ENCODE results near the gene MYBPC2. TPM values are rescaled to one million over a fixed set of nuclear protein-coding genes. Genes with fewer than 3 reads are reported as not detected.

The MYBPC2 gene
- total RNA-seq, 2 experiments from 2014 or later: 0.28 to 0.33 TPM

DNA sequence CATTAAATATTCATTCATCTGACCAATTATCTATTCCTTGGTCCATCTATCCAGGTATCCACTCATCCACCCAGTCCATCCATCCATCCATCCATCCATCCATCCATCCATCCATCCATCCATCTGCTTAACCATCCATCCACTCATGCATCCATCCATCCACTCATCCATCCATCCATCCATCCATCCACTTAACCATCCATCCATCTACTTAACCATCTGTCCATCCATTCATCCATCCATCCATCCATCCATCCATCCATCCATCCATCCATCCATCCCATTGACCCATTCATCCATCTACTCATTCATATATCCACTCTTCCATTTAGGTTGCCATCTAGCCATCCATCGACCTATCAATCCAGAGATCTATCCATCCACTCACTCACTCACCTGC is 11.4 kb downstream of the MYBPC2 start:
- ChIA-PET POLR2A (no interaction called here), CTCF (no interaction called here)

DNA sequence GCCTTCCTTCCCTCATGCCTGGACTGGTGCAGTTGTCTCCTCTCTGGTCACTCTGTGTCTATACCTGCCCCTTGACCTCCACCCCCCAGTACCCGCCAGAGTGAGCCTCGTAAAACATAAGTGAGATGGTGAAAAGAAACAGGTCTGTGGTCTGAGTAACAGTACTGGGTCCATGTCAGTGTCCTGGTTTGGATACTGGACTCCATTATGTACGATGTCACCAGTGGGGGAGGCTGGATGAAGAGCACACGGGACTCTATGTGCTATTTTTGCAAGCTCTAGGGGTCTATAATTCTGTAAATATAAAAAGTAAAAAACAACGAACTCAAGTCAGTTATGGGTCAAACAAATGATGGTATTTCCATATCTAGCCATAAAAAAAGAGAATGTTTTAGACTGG is 14.4 kb downstream of the MYBPC2 start:
- no peak for DNase-seq
- ChIA-PET CTCF (no interaction called here), POLR2A (no interaction called here)
- Mint-ChIP-seq H3K27me3 (no peaks in the 10 kb centered on the region), H3K4me3 (no peak overlapping the region), H3K36me3 (ENCODE audit: low read depth) (no peaks in the 10 kb centered on the region), H3K4me1 (no peaks in the 10 kb centered on the region), H3K9me3 (no peaks in the 10 kb centered on the region), H3K27ac (no peak overlapping the region)

More for the DNA sequence above, 11.4 kb downstream of the MYBPC2 start:
- H3K4me1 Mint-ChIP-seq: no peaks in the 10 kb centered on the region
- H3K9me3 Mint-ChIP-seq: no peaks in the 10 kb centered on the region
- H3K36me3 Mint-ChIP-seq (ENCODE audit: low read depth): no peaks in the 10 kb centered on the region
- H3K27ac Mint-ChIP-seq: no peak overlapping the region
- no peak for DNase-seq
- H3K4me3 Mint-ChIP-seq: no peak overlapping the region
- peaks cover 3% of the 10 kb centered on the region for H3K27me3 Mint-ChIP-seq

DNA sequence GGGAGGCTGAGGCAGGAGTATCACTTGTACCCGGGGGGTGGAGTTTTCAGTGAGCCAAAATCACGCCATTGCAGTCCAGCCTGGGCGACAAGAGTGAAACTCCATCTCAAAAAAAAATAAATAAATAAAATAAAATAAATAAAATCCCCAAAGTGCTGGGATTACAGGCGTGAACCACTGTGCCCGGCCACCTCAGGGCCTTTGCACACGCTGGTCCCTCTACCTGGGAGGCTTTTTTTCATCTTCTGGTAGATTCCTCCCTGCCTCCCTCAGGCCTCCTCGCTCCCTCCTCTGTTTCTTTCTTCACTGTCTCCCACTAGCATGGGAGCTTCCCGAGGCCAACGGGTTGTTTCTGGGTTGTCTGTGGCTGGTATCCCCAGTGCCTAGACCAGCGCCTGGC is 15.1 kb downstream of the MYBPC2 start:
- Mint-ChIP-seq H3K9me3 (no peaks in the 10 kb centered on the region), H3K27me3 (peaks cover under 1% of the 10 kb centered on the region), H3K4me3 (no peak overlapping the region), H3K36me3 (ENCODE audit: low read depth) (no peaks in the 10 kb centered on the region), H3K27ac (no peak overlapping the region), H3K4me1 (no peaks in the 10 kb centered on the region)
- ChIA-PET CTCF (interaction anchor here (1.4 kb wide), 1 partner anchor 13 kb away, joined by 4 read pairs; no protein-coding TSS in a partner anchor), POLR2A (no interaction called here)
- no peak for DNase-seq

- Mint-ChIP-seq H3K9me3 (no peaks in the 10 kb centered on the region), H3K27me3 (peaks cover 2% of the 10 kb centered on the region), H3K27ac (no peak overlapping the region), H3K4me3 (no peak overlapping the region), H3K36me3 (ENCODE audit: low read depth) (no peaks in the 10 kb centered on the region), H3K4me1 (no peaks in the 10 kb centered on the region)
- CTCF ChIA-PET: no interaction called here
- POLR2A ChIA-PET: no interaction called here
- DNase-seq: no peak
Observed at GRCh38 chr19:50449236-50449899, 16.7 kb downstream of the MYBPC2 start.

DNA sequence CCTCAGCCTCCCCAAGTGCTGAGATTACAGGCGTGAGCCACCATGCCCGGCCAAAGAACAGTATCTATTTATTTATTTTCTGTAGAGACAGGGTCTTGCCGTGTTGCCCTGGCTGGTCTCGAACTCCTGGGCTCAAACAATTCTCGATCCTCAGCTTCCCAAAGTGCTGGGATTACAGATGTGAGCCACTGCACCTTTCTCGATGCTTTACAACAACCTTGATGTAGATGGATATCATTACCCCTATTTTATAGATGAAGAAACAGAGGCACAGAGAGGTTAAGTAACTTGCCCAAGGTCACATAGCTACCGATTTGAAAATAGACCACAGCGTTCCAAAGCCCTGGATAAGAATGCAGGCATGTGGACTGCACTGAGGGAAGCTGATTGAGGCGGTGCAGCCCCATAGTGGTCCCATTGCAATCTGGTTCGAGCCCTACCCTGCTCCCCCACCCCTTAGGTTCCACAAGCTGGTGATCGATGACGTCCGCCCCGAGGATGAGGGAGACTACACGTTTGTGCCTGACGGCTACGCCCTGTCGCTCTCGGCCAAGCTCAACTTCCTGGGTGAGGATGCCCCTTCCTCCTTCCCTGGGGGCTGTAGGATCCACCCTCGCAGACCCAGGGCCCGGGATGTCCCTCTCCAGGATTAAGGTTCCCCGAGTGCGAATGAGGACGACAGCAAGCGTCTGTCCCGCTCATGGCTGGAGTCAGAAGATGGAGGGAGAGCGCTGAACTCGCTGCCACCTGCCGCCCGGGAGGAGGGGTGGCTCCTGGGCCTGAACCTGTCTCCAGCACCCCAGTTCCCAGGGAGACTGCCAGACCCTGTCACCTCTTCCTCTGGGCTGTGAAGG is 17.9 kb downstream of the MYBPC2 start:
- Mint-ChIP-seq H3K27me3 (peaks cover 2% of the 10 kb centered on the region), H3K36me3 (ENCODE audit: low read depth) (no peaks in the 10 kb centered on the region), H3K4me1 (no peaks in the 10 kb centered on the region), H3K4me3 (no peak overlapping the region), H3K9me3 (no peaks in the 10 kb centered on the region), H3K27ac (no peak overlapping the region)
- ChIA-PET CTCF (interaction anchor here (0.8 to 1.0 kb wide), 2 partner anchors 10 to 106 kb away, joined by 3 read pairs; no protein-coding TSS in a partner anchor), POLR2A (no interaction called here)
- DNase-seq: no peak

DNA sequence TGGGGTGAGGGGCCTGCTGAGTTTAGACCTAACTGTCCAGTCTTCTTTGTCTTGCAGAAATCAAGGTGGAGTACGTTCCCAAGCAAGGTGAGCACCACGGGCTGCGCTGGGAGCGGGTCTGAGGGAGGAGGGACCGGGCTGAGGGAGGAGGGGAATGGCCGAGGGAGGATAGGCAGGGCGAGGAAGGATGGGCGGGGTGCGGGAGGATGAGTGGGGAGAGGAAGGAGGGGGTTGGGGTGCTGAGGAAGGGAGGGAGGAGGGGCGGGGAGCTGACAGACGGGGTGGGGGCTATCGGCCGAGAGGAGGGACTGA is 18.5 kb downstream of the MYBPC2 start:
- no peaks in the 10 kb centered on the region for H3K36me3 Mint-ChIP-seq (ENCODE audit: low read depth)
- CTCF ChIA-PET: interaction anchor here (1.0 kb wide), 1 partner anchor 10 kb away, joined by 3 read pairs; no protein-coding TSS in a partner anchor
- H3K4me1 Mint-ChIP-seq: no peaks in the 10 kb centered on the region
- no peak overlapping the region for H3K27ac Mint-ChIP-seq
- no peak for DNase-seq
- H3K27me3 Mint-ChIP-seq: peaks cover 2% of the 10 kb centered on the region
- H3K4me3 Mint-ChIP-seq: no peak overlapping the region
- POLR2A ChIA-PET: no interaction called here
- H3K9me3 Mint-ChIP-seq: no peaks in the 10 kb centered on the region

- POLR2A ChIA-PET: no interaction called here
- DNase-seq: no peak
- CTCF ChIA-PET: no interaction called here
Observed at GRCh38 chr19:50453243-50453642, 20.6 kb downstream of the MYBPC2 start.

GRCh38 chr19:50455992-50456391 is 23.3 kb downstream of the MYBPC2 start:
- peaks cover 15% of the 10 kb centered on the region for H3K27me3 Mint-ChIP-seq
- no peaks in the 10 kb centered on the region for H3K9me3 Mint-ChIP-seq
- ChIA-PET CTCF (no interaction called here), POLR2A (no interaction called here)
- H3K4me3 Mint-ChIP-seq: no peak overlapping the region
- no peak for DNase-seq
- peaks cover 11% of the 10 kb centered on the region for H3K4me1 Mint-ChIP-seq
- no peak overlapping the region for H3K27ac Mint-ChIP-seq
- H3K36me3 Mint-ChIP-seq (ENCODE audit: low read depth): no peaks in the 10 kb centered on the region

More at GRCh38 chr19:50453243-50453642, 20.6 kb downstream of the MYBPC2 start:
- Mint-ChIP-seq H3K27ac (no peak overlapping the region), H3K4me1 (no peaks in the 10 kb centered on the region), H3K9me3 (no peaks in the 10 kb centered on the region), H3K27me3 (peaks cover 11% of the 10 kb centered on the region), H3K36me3 (ENCODE audit: low read depth) (no peaks in the 10 kb centered on the region), H3K4me3 (no peak overlapping the region)

GRCh38 chr19:50457300-50457699 is 24.6 kb downstream of the MYBPC2 start:
- H3K4me1 Mint-ChIP-seq: peaks cover 16% of the 10 kb centered on the region
- no peak overlapping the region for H3K4me3 Mint-ChIP-seq
- DNase-seq: no peak
- H3K27me3 Mint-ChIP-seq: peaks cover 15% of the 10 kb centered on the region
- H3K9me3 Mint-ChIP-seq: no peaks in the 10 kb centered on the region
- H3K36me3 Mint-ChIP-seq (ENCODE audit: low read depth): no peaks in the 10 kb centered on the region
- POLR2A ChIA-PET: no interaction called here
- H3K27ac Mint-ChIP-seq: no peak overlapping the region
- CTCF ChIA-PET: no interaction called here

- H3K27ac Mint-ChIP-seq: no peak overlapping the region
- POLR2A ChIA-PET: interaction anchor here (0.6 kb wide), 1 partner anchor 31 kb away, joined by 4 read pairs; no protein-coding TSS in a partner anchor
- CTCF ChIA-PET: no interaction called here
Observed at GRCh38 chr19:50458396-50459066, 25.8 kb downstream of the MYBPC2 start.

DNA sequence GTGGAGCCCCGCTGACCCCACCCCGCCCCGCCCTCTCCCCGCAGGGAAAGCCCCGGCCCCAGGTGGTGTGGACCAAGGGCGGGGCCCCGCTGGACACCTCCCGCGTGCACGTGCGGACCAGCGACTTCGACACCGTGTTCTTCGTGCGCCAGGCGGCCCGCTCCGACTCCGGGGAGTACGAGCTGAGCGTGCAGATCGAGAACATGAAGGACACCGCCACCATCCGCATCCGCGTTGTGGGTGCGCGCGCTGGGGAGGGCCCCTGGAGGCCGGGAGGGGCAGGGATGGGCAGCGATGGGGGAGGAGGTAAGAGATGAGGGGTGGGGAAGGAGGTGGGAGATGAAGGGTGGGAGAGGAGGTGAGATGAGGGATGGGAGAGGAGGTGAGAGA is 26.4 kb downstream of the MYBPC2 start:
- ChIA-PET POLR2A (interaction anchor here (0.6 kb wide), 1 partner anchor 32 kb away, joined by 4 read pairs; no protein-coding TSS in a partner anchor), CTCF (no interaction called here)
- Mint-ChIP-seq H3K36me3 (ENCODE audit: low read depth) (no peaks in the 10 kb centered on the region), H3K27me3 (peaks cover 16% of the 10 kb centered on the region), H3K27ac (no peak overlapping the region), H3K4me1 (peaks cover 16% of the 10 kb centered on the region), H3K4me3 (no peak overlapping the region), H3K9me3 (no peaks in the 10 kb centered on the region)
- no peak for DNase-seq

More at GRCh38 chr19:50458396-50459066, 25.8 kb downstream of the MYBPC2 start:
- no peaks in the 10 kb centered on the region for H3K36me3 Mint-ChIP-seq (ENCODE audit: low read depth)
- peaks cover 16% of the 10 kb centered on the region for H3K27me3 Mint-ChIP-seq
- H3K9me3 Mint-ChIP-seq: no peaks in the 10 kb centered on the region
- no peak for DNase-seq
- H3K4me3 Mint-ChIP-seq: no peak overlapping the region
- peaks cover 16% of the 10 kb centered on the region for H3K4me1 Mint-ChIP-seq

GRCh38 chr19:50459638-50460037 is 26.9 kb downstream of the MYBPC2 start:
- no peak for DNase-seq
- CTCF ChIA-PET: interaction anchor here (1.0 to 2.0 kb wide), 3 partner anchors 97 to 102 kb away, joined by 3 to 20 read pairs (median 3); no protein-coding TSS in a partner anchor
- POLR2A ChIA-PET: interaction anchor here (0.9 to 1.6 kb wide), 3 partner anchors 28 to 91 kb away, joined by 4 to 7 read pairs (median 4); partner anchors contain the start of genes MYBPC2 and NR1H2
- Mint-ChIP-seq H3K4me1 (peaks cover 16% of the 10 kb centered on the region), H3K27me3 (peaks cover 16% of the 10 kb centered on the region), H3K9me3 (no peaks in the 10 kb centered on the region), H3K4me3 (no peak overlapping the region), H3K27ac (no peak overlapping the region), H3K36me3 (ENCODE audit: low read depth) (no peaks in the 10 kb centered on the region)

All from activated CD4-positive, alpha-beta memory T cell treated with anti-CD3 and anti-CD28 coated beads, Interleukin-2, amount 10 ng/mL, durations not matched to agents 7 days and 5 days (primary cell).